GM18870 (cell line): ENCODE measurements around the gene LMBR1.
A peak's percentile ranks its signal among the peaks of the same experiment; 100 is the strongest.
"Not testable (repeated sequence)": the region's sequence is repeated elsewhere in the genome, so short reads cannot be mapped to it uniquely, and the experiment has no call there.

Source experiments
- ATAC-seq: cut with Tn5 transposase; IDR thresholded peaks from one replicate; pipeline ENCODE4 v1.9.1; 2021; ENCODE audit warnings: moderate library complexity; ENCODE audit not compliant: unreplicated experiment

Gene LMBR1

DNA sequence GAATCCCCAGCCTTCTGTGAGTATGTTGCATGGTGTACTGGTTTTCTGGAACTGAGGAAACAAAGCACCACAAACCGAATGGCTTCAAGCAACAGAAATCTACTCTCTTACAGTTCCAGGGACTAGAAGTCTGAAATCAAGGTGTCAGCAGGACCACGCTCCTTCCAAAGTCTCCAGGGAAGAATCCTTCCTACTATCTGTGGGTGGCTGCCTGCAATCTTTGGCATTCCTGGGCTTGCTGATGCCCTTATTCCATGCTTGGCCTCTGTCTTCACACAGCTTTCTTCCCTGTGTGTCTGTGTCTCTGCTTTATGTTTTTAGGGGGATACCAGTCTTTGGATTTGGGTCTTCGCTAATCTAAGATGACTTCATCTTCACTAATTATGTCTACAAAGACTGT, 81.3 kb downstream of the LMBR1 start:
- ATAC-seq: no peak

DNA sequence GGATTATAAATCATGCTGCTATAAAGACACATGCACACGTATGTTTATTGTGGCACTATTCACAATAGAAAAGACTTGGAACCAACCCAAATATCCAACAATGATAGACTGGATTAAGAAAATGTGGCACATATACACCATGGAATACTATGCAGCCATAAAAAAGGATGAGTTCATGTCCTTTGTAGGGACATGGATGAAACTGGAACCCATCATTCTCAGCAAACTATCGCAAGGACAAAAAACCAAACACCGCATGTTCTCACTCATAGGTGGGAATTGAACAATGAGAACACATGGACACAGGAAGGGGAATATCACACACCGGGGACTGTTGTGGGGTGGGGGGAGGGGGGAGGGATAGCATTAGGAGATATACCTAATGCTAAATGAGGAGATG, 89.3 kb downstream of the LMBR1 start:
- not testable (repeated sequence) for ATAC-seq

- ATAC-seq: no peak
These were observed 90.8 kb downstream of the LMBR1 start for GRCh38 chr7:156802214-156802613.

- no peak for ATAC-seq
These were observed 97.6 kb downstream of the LMBR1 start for GRCh38 chr7:156795415-156795814.

DNA sequence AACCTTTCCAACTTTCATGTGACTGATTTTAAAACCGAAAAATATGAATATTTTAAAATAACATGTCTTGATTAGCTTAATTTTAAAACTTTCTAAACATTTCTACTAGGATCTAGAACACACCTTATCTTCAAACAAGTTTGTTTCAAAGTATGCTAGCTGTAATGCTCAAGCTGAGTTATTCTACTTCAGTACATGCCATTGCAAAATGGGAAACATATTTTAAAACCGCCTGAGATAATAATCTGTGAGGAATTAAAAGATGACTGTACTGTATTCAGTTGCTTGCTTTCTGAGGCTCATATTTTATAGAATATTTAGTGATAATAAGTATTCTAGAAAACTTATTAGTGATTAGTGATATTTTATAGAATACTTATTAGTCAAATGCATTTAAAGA, 99.6 kb downstream of the LMBR1 start:
- ATAC-seq: no peak

GRCh38 chr7:156792611-156793010, 100.4 kb downstream of the LMBR1 start:
- ATAC-seq: no peak

GRCh38 chr7:156791241-156791640, 101.7 kb downstream of the LMBR1 start:
- ATAC-seq: no peak

DNA sequence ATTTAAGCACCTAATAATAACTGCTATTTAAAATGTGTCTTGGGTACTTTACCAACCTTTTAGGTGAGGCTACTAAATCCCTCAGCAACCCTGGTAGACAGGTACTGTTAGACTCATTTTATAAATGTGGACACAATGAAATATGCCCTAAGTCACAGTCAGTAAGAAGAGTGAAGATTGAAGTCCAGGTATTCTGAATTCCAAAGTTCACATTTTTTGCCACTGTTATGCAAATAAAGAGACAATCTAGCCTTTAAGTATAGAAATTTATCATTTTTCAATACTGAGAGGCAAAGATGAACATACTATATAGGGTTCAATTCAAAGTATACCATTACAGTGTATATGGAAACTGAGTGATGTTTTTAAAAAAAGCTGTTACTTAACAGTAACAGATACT, 102.7 kb downstream of the LMBR1 start:
- ATAC-seq: no peak

DNA sequence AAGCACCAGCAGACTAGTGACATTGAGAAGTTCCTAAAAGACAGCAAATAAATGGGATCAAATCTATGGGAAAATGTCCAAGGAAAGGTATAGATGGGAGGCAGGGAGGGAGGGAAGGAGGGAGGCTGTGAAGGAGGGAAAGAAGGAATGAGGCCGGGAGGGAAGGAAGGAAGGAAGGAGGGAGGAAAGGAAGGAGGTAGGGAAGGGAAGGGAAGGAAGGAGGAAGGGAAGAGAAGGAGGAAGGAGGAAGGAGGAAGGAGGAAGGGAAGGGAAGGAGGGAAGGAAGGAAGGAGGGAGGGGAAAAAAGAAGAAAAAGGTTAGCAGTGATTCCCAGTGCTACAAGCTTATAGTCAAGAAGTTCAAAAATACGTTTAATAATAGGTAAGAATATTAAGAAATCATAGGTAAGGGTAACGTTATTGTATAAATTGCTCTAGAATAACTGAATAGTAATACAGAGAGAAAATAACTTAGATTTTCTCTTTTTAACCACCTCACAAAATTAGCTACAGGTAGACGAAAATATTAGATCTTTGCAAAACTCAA, 106.9 kb downstream of the LMBR1 start:
- ATAC-seq: no peak

DNA sequence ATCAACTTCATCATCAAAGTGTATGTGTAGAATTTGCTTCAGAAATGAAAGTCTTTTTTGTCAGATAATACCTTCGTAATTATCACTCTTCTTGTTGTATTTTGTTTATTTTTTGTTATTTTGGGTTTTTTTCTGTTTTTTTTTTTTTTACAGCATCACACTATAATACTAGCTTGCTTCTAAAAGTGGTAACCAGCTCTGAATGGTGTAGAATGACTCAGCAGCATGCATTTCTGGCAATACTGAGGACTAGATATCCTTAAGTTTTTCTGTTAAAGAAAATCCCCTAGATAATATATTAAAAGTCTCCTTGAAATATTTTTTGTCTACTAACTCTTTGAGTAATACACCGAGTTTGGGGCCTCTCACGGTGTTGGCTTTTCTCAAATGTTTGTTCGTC, 109.1 kb downstream of the LMBR1 start:
- ATAC-seq: no peak

- ATAC-seq: no peak
These were observed 111.0 kb downstream of the LMBR1 start for GRCh38 chr7:156781972-156782371.

- peak; percentile 84 for ATAC-seq
These were observed 112.1 kb downstream of the LMBR1 start for GRCh38 chr7:156780724-156781455.

DNA sequence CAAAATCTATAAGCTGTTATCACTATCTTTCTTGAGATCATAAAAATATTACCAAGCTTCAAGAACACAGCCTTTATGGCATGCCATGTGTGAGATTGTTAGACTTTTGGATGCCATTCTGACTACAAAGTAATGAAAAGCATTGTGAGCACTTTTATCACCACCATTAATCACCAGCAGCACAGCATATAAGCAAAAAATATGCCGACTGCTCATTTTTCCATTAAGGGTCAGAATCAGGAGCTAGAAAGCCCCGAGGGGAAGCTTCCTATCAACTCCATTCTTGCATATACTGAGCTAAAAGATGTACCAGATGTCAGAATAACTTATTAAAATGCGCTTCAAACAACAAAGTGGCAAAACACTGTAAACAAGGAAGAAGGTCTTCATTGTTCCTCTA, 114.3 kb downstream of the LMBR1 start:
- ATAC-seq: no peak

- no peak for ATAC-seq
These were observed 114.8 kb downstream of the LMBR1 start for GRCh38 chr7:156778201-156778600.

DNA sequence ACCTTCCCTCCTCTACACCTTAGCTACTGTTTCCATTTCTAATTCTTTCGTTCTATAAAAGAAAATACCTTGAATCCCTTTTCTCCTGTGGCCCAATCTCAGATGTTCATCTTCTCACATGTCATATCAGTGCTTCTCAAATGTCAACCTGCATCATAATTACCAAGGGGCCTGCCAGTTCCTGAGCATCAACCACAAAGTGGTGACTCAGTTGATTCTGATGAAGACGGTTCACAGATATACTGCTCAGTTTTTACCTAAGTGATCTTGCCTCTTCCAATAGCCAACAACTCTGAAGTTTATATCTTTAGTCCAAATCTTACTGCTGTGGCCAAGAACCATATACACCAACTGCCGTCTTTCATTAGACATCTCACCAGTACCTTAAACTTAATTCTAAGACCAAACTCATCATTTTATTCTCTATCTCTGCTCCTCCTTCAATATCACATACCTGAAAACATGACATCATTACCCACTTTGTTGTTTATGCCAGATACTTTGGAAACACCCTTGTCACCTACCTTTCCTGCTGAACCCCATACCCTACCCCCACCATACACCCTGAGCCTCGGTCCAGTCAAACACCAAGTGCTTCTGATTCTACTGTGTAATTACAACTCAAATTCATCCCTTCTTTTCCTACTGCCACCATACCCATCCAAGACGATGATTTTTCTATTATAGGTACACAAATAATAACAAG, 115.5 kb downstream of the LMBR1 start:
- no peak for ATAC-seq

GRCh38 chr7:156776527-156776926, 116.5 kb downstream of the LMBR1 start:
- ATAC-seq: no peak

DNA sequence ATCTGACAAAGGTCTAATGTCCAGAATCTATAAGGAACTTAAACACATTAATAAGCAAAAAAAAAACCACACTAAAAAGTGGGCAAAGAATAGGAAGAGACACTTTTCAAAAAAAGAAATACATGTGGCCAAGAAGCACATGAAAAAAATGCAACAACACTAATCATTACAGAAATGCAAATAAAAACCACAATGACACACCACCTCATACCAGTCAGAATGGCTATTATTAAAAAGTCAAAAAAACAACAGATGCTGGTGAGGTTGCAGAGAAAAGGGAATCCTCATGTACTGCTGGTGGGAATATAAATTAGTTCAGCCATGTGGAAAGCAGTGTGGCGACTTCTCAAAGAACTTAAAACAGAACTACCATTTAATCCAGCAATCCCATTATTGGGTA, 119.0 kb downstream of the LMBR1 start:
- peak; percentile 67 for ATAC-seq

DNA sequence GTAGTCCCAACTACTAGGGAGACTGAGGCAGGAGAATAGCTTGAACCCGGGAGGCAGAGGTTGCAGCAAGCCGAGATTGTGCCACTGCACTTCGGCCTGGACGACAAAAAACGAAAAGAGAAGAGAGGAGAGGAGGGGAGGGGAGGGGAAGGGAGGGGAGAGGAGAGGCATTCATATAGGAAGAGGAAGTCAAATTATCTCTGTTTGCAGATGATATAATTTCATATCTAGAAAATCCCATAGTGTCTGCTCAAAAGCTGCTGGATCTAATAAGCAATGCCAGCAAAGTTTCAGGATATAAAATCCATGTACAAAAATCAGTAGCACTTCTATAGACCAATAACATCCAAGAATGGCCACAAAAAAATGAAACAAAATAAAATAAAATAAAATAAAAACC, 120.3 kb downstream of the LMBR1 start:
- no peak for ATAC-seq

DNA sequence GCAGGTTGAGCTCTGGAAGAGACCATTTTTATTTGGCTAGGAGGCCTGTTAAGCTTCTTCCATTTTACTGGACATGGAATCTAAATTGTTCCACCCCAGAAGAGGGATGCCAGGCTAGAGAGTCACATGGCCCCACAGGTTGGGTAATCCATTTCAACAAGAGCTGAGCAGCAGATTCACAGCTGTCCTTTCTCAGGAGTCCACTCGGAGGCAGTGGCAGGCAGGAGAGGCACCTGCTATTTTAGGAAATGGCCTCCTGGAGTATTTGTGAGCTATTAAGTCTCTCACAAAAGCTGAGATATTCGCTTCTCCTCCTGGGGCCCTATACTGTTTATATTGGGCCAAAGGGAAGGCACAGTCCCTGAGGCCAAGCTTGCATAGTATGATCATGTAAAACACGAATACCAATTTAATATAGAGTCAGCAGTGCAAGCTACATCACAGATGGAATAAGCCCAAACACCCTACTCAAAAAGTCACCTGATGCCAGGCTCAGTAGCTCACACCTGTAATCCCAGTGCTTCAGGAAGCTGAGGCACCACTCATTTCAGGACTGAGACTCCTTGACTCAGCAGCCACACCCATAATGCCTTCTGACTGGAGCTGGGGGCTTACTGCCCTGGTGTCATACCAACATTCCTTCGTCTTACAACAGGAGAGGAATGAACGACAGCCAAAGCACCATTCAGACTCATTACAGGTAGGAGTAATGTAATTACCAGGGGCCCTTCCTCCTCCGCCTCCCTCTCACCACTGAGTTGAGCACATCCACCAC, 124.1 kb downstream of the LMBR1 start:
- peak; percentile 43 for ATAC-seq

- no peak for ATAC-seq
These were observed 126.3 kb downstream of the LMBR1 start for GRCh38 chr7:156766666-156767065.

DNA sequence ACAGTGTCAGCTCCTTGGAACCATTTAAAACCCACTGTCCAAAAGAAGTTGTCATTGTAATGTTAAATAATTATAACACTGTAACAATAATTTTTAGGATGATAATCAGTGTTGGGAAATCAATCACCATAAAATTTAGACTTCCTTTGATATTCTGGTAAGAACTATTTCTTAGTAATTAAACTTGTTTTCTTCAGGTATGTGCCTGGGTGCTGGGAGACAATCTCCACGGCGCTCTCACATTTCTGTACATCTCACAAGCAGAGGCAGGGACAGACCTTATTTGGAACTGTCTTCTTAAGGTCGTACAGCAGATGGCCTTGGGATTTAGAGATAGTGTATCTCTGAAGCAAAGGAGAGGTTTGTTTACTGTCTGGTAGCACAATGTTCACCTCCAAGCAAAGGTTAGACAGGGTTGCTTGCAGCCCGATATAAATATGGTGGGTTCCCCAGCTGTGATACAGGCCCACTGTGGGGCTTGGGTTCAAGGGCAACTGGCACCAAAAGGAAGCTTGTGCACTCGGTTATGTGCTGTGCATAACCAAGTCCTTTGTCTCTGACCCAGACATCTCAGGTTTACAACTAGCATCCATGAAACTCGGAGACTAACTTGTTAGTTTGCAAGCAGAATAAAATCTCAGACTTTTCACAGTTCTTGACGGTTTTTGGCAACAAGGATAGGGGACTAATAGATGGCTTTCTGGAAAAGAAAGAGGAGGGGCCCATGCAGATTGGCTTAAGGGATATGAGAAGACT, 126.9 kb downstream of the LMBR1 start:
- no peak for ATAC-seq
